Activated T-helper 17 cell treated with anti-CD3 and anti-CD28 coated beads, Interleukin-2, amount 50 U/mL, for 72 hours (primary cell): ENCODE measurements around the gene PLXNB2. TPM values are rescaled to one million over a fixed set of nuclear protein-coding genes. Genes with fewer than 3 reads are reported as not detected.

Experiments
- ATAC-seq: fragments of 150-1000 bp; cut with Tn5 transposase; replicated peaks from 2 replicates; pipeline ENCODE4 v1.10.0; 2021; ENCODE audit warnings: mild to moderate bottlenecking, moderate library complexity
- H3K27ac Mint-ChIP-seq: one replicate; pipeline ENCODE4 v1.8.0; 2022; ENCODE audit warnings: mixed read lengths
- H3K27me3 Mint-ChIP-seq: one replicate; pipeline ENCODE4 v1.8.0; 2022; ENCODE audit warnings: mixed read lengths
- H3K36me3 Mint-ChIP-seq: one replicate; pipeline ENCODE4 v1.8.0; 2022; ENCODE audit warnings: low read depth, mild to moderate bottlenecking, mixed read lengths
- H3K4me1 Mint-ChIP-seq: one replicate; pipeline ENCODE4 v1.8.0; 2022; ENCODE audit warnings: mixed read lengths
- H3K4me3 Mint-ChIP-seq: one replicate; pipeline ENCODE4 v1.8.0; 2022; ENCODE audit warnings: mild to moderate bottlenecking, mixed read lengths
- H3K9me3 Mint-ChIP-seq: one replicate; pipeline ENCODE4 v1.8.0; 2022; ENCODE audit warnings: mixed read lengths
- total RNA-seq, 2 donors: library from RNA; stranded (reverse); gene quantifications; one replicate each; pipeline ENCODE4 v1.2.3, GENCODE V29; 2022

The PLXNB2 gene
- total RNA-seq, 2 donors from 2014 or later: 29.1 to 30.4 TPM

GRCh38 chr22:50318356-50318697 lies 10.9 kb upstream of the PLXNB2 start:
- Mint-ChIP-seq H3K27me3 (no peaks in the 10 kb centered on the region), H3K4me3 (no peak overlapping the region), H3K4me1 (peaks cover 10% of the 10 kb centered on the region), H3K36me3 (no peaks in the 10 kb centered on the region), H3K27ac (no peak overlapping the region), H3K9me3 (no peaks in the 10 kb centered on the region)
- ATAC-seq: no peak

DNA sequence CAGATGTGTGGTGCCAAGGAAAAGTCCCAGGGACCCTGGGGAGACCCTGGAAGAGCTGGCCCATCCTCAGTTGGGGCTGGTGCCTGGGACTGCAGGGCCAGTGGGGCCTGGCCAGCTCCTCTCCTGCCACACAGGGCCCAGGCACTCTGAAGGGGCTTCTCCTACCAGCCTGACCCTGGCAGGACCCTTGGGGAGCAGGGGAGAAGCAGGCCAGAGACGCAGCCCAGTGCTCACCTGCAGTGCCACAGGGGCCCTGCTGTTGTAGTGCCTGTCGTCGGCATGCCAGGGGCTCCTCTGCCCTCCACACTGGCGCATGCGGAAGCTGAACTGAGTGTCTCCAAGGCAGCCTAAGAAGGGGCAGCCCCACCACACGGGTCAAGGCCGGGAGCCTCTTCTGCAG lies 10.2 kb upstream of the PLXNB2 start:
- Mint-ChIP-seq H3K36me3 (no peaks in the 10 kb centered on the region), H3K4me3 (no peak overlapping the region), H3K27ac (no peak overlapping the region), H3K27me3 (no peaks in the 10 kb centered on the region), H3K4me1 (peaks cover 10% of the 10 kb centered on the region), H3K9me3 (no peaks in the 10 kb centered on the region)
- no peak for ATAC-seq

DNA sequence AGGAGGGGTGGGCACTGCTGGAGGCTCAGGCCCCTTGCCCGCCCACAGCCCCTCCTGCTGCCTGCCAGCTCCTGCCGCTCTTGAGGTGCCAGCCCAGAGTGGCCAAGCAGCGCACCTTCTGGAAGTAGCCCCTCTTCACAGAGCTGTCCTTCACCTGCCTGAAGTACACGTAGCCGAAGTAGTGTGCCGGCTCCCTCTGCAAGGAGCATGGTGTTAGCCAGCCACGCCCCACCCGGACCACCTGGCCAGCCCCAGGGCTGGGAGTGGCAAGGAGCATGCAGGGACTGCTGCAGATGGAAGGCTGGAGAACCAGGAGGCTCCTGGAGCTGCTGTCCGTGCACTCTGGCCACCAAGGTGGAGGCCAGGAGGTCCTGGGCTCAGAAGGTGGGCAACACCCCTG lies 9.7 kb upstream of the PLXNB2 start:
- H3K4me3 Mint-ChIP-seq: no peak overlapping the region
- ATAC-seq: no peak
- no peak overlapping the region for H3K27ac Mint-ChIP-seq
- H3K9me3 Mint-ChIP-seq: no peaks in the 10 kb centered on the region
- H3K27me3 Mint-ChIP-seq: no peaks in the 10 kb centered on the region
- H3K36me3 Mint-ChIP-seq: no peaks in the 10 kb centered on the region
- peaks cover 10% of the 10 kb centered on the region for H3K4me1 Mint-ChIP-seq

- no peaks in the 10 kb centered on the region for H3K27me3 Mint-ChIP-seq
- ATAC-seq: no peak
- no peak overlapping the region for H3K27ac Mint-ChIP-seq
- no peak overlapping the region for H3K4me3 Mint-ChIP-seq
- H3K36me3 Mint-ChIP-seq: no peaks in the 10 kb centered on the region
- no peaks in the 10 kb centered on the region for H3K9me3 Mint-ChIP-seq
- H3K4me1 Mint-ChIP-seq: peaks cover 10% of the 10 kb centered on the region
Measured at GRCh38 chr22:50316114-50317065, 8.9 kb upstream of the PLXNB2 start.

- Mint-ChIP-seq H3K4me3 (peak overlapping the region; percentile 83), H3K27ac (no peak overlapping the region), H3K9me3 (no peaks in the 10 kb centered on the region), H3K27me3 (no peaks in the 10 kb centered on the region), H3K4me1 (peaks cover 10% of the 10 kb centered on the region), H3K36me3 (no peaks in the 10 kb centered on the region)
- no peak for ATAC-seq
Measured at GRCh38 chr22:50315289-50316113, 8.1 kb upstream of the PLXNB2 start.

DNA sequence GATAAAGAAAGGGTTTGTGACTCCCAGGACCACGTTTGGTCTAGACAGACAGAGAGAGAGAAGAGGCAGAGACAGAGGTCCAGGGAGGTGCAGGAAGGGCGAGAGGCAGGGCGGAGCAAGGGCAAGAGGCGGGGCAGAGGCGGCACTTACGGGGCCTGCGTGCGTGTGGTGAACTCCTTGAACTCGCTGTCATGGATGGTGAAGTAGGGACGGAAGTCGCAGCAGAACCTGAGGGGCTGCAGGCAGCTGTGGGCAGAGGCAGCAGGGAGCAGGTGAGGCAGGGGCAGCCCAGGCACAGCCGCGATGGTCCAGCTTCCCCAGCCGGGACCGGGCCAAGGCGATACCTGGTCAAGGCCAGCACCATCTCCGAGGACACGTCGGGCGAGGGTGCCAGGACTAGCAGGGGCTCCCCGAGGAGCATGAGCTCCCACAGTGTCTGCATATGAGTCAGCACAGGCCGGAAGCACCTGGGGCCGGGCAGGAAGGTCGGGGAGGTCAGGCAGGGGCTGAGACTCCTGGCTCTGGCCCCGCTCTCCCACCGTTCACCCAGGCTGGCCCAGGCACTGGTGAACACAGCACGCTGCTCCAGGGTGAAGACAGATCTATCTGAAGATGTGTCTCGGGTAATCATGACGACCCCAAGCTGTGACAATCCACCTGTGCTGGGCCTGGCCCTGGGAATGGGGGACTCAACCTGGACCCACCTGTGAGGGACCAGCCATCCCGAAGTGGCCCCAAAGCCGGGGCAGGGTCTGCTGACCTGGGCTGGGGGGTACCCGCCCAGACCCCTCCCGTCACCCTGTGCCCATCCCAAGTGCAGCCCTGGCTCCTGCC lies 7.2 kb upstream of the PLXNB2 start:
- Mint-ChIP-seq H3K36me3 (no peaks in the 10 kb centered on the region), H3K9me3 (no peaks in the 10 kb centered on the region), H3K27me3 (no peaks in the 10 kb centered on the region), H3K4me3 (peak overlapping the region; percentile 83), H3K27ac (peak overlapping the region; percentile 91), H3K4me1 (peaks cover 10% of the 10 kb centered on the region)
- ATAC-seq: peak; percentile 97

DNA sequence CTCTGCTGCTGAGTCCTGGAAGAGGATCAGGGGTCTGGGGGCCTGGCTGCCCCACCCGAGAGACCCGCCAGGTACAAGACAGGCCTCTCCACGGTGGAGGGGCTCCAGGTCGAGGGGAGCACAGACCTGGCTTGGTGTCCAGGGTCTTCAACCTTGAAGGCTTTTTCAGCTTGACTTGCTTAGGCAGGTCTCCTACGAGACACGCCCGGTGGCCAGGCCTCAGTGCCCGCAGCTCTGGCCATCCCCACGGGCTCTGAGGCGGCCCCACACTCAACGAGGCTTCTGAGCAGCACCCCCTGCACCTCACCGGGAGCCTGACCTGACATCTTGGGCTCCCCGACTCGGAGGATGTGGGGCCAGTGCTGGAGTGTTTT lies 6.6 kb upstream of the PLXNB2 start:
- peak; percentile 23 for ATAC-seq
- Mint-ChIP-seq H3K27ac (peak overlapping the region; percentile 91), H3K4me3 (peak overlapping the region; percentile 83), H3K4me1 (peaks cover 10% of the 10 kb centered on the region), H3K36me3 (no peaks in the 10 kb centered on the region), H3K27me3 (no peaks in the 10 kb centered on the region), H3K9me3 (no peaks in the 10 kb centered on the region)

DNA sequence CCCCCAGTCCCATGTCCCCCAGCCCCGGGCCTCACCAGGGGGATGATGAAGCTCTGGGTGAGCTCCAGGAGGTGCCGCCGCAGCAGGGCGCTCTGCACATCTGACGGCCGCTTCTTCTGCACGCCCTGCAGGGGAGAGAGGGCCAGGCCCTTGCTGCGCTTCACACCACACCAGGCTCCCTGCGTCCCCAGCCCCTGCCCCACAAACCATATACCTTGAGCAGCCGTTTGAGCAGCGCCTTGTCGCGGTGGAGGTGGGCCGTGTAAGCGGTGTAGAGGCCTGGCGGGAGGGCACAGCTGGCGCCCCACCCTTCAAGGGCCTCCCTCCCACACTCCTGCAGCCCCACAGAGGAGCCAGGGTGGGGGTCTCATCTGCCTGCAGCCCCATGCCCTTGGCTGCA lies 6.2 kb upstream of the PLXNB2 start:
- Mint-ChIP-seq H3K4me3 (peak overlapping the region; percentile 83), H3K9me3 (no peaks in the 10 kb centered on the region), H3K4me1 (peaks cover 10% of the 10 kb centered on the region), H3K36me3 (no peaks in the 10 kb centered on the region), H3K27ac (peak overlapping the region; percentile 91), H3K27me3 (no peaks in the 10 kb centered on the region)
- ATAC-seq: no peak

DNA sequence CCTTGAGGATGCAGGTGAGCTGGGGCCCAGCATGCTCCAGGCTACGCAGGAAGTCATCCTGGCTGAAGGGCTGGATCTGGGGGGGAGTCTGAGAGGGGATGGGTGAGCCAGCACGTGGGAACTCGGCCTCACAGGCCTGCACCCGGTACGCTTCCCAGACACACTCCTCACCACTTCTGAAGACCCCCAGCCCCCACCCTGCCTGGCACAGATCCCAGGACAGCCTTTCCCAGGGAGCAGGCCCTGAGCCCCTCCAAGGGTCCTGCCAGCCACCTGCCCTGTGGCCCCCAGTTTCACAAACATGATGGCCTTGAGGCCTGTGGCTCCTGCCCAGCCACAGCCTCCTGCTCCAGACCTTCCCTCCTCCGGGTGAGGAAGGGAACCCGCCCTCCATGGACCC lies 5.6 kb upstream of the PLXNB2 start:
- Mint-ChIP-seq H3K4me3 (no peak overlapping the region), H3K27ac (no peak overlapping the region), H3K27me3 (no peaks in the 10 kb centered on the region), H3K9me3 (no peaks in the 10 kb centered on the region), H3K4me1 (peaks cover 10% of the 10 kb centered on the region), H3K36me3 (no peaks in the 10 kb centered on the region)
- no peak for ATAC-seq

GRCh38 chr22:50312371-50312770 lies 4.9 kb upstream of the PLXNB2 start:
- Mint-ChIP-seq H3K36me3 (no peaks in the 10 kb centered on the region), H3K27ac (no peak overlapping the region), H3K4me1 (peaks cover 10% of the 10 kb centered on the region), H3K9me3 (no peaks in the 10 kb centered on the region), H3K4me3 (no peak overlapping the region), H3K27me3 (no peaks in the 10 kb centered on the region)
- ATAC-seq: no peak

DNA sequence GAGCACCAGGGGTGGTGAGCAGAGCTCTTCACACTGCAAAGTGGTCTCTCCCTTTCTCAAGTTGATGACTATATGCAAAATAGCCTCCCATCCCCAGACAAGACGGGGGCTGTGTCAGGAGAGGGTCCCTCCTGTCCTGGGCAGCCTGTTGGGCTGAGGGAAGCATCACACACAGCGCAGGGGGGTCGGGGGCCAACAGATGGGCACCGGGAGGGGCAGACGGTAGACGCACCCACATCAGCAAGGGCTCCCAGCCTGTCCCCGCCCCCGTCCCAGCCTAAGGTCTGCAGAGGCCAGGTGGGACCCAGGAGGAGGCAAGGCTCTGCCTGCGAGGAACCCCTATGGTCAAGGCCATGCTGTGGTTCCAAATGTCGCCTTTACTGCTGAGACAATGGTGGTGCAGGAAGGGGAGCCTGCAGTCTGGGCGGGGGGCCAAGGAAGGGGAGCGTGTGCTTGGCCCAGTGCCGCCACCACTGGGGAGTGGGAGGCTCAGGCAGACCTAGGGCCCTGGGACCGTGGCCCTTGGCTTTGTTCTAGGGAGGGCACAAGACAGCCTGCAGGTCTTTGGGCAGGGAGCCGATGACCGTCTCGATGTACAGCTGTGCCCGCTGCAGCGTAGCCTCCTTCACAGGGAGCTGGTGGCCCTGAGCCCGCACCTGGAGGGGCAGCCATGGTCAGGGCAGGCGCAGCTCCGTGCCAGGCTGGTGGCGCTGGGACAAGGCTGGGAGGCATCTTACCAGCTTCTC lies 4.3 kb upstream of the PLXNB2 start:
- Mint-ChIP-seq H3K9me3 (no peaks in the 10 kb centered on the region), H3K27me3 (no peaks in the 10 kb centered on the region), H3K27ac (no peak overlapping the region), H3K36me3 (no peaks in the 10 kb centered on the region), H3K4me1 (peaks cover 10% of the 10 kb centered on the region), H3K4me3 (no peak overlapping the region)
- no peak for ATAC-seq

GRCh38 chr22:50310949-50311444 lies 3.6 kb upstream of the PLXNB2 start:
- no peak for ATAC-seq
- Mint-ChIP-seq H3K9me3 (no peaks in the 10 kb centered on the region), H3K27ac (no peak overlapping the region), H3K4me3 (no peak overlapping the region), H3K4me1 (peaks cover 13% of the 10 kb centered on the region), H3K27me3 (peaks cover 3% of the 10 kb centered on the region), H3K36me3 (no peaks in the 10 kb centered on the region)

- H3K27me3 Mint-ChIP-seq: peaks cover 6% of the 10 kb centered on the region
- H3K27ac Mint-ChIP-seq: no peak overlapping the region
- no peak for ATAC-seq
- no peaks in the 10 kb centered on the region for H3K9me3 Mint-ChIP-seq
- H3K4me1 Mint-ChIP-seq: peaks cover 12% of the 10 kb centered on the region
- no peaks in the 10 kb centered on the region for H3K36me3 Mint-ChIP-seq
- H3K4me3 Mint-ChIP-seq: no peak overlapping the region
Measured at GRCh38 chr22:50310031-50310722, 2.7 kb upstream of the PLXNB2 start.
